NCI-H2029 treated with DMSO at 0.1 percent for 48 hours (cell line): Measurements from ENCODE around the gene FAM53B.

ENCODE experiments used
- DNase-seq: peaks from one replicate; lab custom pipeline; 2025; lab: John Stamatoyannopoulos, UW

Gene FAM53B

DNA sequence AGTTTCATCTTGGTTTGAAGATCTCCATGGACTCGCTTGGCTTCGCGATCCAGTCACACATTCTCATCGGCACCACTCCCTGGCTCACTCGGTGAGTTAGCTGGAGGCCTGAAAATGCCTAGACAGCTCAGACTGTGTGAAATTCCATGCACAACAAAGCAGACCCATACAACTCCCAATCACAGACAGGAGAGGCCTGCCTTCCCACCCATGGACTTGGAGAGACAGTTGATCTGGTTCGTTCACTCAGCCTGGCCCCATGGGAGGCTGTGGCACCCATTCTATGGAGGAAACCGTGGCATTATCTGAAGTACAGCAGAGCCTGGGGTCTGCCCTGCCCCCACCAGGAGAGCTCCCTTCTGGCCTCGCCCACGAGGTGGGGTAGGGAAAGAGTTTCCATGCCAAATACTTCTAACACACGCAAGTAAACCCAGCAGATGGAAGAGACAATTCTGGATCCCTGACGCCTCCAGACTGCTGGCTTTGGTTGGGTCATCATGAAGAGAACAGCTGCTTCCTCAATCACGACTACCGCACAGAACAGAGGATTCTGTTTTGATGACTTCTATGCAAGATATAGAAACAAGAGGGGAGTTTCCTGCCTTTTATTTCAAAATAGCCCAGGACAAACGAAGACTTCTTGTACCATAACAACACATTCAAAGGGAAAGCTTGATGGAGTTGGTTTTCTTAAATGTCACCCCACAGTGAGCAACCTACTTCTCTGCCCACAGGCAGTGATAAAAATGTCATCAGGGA lies 15.9 kb downstream of the FAM53B start:
- no peak for DNase-seq

DNA sequence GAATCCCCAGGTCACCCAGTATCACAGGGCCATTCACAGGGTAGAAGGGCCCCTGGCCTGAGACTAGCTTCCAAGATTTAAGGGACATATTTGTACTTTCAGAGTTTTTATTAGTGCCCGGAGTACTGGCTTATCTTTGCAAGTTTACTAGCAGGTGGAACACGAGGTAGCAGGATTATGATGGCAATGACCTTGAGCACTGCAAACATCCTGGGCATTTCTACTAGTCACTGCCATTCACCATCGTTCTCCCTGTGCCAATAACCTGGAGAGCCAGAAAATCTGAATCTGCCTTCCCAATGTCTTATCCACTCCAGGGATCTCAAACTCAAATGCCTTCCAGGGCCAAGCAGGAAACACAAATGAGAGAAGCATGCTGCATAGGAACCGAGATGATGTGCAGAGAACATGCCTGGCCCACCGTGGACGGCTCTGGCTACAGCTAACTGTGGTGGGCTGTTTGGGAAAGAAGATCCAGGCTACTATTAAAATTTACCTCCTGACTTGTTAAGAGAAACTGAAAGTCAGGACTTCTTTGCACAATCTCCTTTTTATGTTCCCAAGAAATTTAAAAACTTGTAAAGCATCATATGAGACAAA lies 16.7 kb downstream of the FAM53B start:
- no peak for DNase-seq

DNA sequence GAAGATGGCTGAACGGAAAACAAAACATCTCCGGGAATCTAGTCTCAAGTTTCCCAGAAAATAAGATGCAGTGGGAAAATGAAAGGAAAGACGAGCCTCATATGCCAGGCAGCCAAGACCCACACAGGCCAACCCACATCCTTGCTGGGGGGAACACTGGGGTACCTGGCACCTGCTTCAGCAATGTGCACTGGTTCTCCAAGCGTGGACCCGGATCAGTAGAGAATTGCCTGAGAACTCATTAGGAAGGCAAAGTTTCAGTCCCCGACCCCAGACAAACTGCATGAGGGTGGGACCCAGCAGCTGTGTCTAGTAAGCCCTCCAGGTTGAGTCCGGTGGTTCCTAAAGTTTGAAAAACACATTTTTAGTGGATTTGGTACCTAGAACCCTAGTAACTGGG lies 18.4 kb downstream of the FAM53B start:
- DNase-seq, result no peak

DNA sequence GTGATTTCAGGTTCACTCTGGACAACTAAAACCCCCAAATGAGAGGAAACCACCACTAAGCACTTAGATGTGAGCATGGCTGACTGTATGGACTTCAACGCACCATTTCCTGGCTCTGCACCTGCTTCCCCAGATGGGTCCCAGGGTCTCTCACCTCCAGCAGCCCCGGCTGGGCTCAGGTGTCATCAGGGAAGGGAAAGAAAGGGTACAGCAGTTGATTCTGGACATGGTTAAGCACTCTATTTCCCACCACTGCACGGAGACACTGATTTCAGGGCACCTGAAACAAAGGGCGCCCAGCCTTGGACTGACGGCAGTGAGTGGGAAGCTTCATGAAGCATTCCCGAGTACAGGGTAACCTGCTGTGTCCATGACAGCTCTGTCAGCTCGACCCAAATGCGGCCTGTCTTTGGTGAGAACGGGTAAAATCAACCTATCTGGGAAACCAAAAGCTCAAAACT lies 19.0 kb downstream of the FAM53B start:
- no peak for DNase-seq

DNA sequence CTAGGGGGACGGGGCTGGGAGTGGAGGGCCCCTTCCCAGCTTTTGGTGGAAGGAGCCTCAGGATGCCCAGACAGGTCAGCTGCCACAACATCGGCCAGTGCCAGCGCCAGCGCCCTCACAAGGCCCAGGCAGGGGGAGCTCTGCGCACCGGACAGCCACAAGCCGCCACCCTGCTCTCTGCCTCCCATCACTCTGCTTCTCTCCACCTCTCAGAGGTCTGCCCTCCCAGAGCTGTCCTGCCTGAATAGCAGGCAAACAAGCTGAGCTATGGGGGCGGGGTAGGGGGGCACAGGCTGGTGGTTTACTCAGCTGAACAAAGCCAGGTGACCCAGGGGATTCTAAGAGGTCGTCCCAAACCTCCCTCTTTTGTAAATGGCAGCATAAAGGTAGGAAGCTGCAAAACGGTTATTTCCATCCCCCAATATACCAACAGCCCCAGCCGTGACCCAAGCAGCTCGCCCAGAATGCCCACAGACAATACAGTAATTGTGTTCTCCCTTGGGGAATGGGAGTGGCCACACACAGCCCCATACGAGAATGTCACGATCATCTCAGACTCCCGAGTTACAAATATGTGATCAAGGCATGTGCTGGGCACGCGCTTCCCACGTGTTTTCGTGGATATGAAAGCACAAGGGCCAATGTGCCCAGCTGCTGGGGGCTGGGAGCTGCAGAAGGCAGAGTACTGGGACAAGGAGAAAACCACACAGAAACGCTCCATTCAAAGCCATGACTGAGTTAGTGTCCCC lies 19.7 kb downstream of the FAM53B start:
- no peak for DNase-seq

DNA sequence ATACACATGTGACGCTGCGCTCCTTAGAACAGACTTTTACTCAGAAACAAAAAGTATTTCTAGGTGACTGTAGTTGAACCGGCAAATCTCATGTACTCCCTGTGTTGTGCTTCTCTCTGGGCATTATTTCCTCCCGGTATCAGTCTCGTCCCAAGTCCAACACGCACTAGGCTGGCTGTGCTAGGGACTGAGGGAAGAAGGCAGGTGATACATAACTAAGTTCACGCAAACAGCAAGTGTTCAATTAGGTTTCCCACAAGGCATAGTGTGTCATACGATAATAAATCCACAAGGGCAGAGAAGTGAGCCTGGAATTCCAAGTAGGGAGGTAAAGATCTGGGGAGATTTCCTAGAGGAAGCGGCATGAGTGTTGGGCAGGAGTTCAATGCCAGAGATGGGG lies 20.4 kb downstream of the FAM53B start:
- no peak for DNase-seq

DNA sequence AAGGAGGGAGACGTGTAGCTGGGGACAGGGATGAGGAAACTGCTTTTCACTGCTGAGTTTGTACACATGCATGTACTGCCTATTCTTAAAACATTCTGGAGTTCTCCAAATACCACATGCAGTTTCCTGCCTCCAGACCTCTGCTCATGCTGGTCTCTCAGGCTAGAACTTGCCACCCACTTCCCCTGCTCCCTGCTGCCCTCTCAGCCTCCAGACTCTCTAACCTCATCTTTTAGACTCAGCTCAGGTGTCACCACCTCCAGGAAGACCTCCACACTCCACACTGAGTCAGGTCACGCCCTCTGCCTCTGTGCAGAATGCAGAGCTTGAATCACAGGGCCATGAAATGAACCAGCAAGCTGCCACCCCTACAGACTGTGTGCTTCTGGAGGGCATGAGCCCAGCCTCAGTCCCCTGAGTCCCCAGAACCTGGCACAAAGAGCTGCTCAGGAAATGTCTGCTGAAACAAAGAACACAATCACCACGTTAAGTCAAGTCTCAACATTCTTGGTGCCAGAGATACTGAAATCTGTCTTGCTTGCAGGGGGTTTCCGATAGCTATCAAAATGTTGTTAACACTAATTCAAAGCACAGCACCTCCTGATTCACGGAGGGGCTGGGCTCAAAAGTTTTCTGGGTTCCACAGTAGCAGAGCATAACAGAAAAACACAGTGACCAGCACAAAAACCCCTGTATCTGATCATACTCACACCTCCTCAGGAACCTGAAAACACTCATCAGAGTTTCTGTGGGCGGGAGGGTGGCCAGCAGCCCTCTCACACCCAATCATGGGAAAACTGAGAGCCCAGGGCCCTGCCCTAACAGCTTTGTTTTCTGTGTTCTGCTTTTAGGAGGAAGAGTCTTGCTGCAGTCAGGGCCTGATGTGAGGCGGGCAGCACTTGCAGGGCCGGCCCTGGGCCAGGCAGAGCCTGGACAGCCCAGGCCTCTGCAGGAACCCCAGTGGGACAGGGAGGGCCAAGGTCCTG lies 21.1 kb downstream of the FAM53B start:
- no peak for DNase-seq

DNA sequence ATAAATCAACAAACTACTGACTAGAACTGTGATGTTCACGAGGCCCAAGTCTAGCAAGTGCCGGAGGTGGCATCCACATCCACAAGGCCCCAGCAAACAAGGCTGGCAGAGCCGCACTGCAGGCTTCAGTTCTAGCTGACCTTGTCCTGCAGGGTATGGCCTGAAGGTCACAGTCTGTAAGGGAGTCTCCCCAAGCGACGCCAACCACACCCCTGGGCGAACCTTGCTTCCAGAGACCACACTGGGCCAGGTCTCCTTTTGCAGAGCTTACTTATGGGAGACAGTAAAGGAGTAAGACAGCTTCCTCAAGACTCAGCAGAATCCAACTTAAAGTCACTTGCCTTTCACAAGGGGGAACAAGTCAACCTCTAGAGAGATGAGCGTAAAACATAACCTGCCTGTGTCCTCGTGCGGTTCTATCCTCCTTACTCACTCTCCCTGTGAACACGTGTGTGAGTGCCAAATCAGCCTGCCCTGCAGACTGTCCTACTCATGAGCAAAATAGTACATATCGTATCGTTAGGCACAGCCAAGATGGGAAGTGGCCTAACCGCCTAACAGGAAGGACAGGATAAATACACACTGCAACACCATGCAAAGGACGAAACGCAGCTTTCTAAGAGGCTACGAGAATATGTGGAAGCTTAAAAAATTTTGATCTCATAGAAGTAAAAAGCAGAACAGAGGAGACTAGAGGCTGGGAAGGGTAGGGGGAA lies 22.7 kb downstream of the FAM53B start:
- DNase-seq, result no peak

DNA sequence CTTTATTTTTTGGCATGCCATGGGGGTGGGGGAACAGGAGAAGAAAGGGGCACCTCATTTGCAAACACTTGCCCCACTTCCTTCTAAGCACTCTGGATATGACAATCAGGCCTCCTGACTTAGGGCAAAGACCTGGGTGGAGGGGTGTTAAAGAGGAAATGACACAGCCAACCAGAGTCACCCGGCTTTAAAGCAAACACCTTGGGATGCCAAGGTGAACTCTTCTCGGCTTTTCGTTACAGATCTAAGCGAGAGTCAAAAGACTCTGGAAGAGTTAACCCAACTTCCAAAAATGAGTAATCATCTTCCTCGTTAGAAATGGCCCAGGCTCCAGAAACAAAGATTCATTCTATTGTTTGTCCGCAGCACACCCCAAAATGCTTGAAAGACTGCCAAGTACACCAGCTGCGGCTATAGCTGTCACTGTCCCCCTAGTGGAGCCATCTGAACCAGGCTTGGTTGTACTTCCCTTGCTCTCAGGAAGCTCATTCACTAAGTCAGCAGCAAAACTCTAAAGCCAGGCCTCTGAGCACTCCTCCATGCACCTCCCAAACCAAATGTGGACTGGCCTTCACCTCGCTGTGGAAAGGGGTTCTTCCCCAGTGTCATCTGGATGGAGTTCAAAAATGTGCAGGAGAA lies 24.8 kb downstream of the FAM53B start:
- no peak for DNase-seq

DNA sequence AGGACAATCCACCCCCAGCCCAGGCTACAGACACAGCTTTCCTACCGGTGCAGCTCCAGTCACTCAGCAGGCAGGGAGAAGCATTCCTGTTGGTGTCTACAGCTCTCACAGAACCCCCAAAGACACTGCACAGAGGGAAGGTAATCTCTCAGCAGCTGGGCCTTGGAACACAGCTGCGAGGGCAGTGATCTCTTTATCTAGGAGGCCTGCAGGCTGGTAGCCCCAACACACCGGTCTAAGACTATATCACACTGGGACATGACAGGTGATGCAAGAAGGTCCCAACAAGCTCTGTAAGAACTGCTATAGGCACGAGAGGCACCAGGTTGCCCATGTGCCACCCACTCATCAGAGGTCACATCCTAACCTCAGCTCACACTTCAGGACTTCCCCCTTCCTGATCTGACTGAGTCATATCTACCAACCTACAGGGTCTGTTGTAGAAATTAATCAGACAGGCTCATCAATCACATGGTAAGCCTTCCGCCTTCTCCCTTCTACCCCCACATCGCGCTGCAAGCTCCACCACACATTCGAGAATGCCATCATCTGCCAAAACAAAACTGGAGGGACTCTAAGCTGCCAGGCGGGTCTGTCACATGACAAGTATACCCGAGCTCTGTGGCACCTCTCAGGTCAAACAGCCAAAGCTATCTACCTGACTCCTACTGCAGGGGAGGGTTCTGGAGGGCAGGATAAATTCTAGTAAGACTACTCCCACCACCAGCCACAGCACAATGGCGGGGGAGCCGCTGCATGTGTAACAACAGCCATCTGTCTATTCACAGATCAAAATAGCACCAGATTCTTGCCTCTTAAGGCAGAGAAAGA lies 26.1 kb downstream of the FAM53B start:
- peak; percentile 23 for DNase-seq

DNA sequence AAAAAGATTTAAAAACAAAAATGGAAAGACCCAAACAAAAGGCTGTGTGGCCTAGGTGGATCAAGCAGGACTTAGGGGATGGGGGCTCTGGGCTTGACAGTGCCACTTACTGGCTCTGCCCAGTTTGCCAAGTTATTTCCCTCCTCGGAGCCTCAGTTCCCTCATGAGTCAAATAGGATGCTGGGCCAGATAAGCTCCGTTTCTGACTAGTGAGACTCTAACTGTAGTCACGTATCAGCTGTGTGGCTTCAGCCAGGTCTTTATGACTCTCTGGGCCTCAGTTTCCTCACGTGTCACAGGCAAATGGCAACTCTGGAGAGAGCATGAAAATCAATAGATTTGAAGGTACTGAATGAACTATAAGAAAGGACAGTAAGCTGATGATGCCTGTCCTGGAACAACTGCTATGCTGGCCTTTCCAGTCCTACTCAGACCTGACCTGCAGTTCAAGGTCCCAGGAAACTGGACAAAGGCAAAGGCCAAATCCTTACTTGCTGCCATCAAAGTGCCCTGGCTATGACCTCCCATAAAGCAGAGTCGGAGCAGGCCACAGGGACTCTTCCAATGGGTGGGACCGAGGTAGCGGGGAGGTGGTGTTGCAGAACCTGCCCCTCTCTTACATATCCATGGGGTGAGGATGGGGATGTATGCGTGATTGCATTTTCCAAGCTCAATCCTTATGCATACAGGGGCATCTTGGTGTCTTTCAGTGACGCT lies 27.0 kb downstream of the FAM53B start:
- no peak for DNase-seq

DNA sequence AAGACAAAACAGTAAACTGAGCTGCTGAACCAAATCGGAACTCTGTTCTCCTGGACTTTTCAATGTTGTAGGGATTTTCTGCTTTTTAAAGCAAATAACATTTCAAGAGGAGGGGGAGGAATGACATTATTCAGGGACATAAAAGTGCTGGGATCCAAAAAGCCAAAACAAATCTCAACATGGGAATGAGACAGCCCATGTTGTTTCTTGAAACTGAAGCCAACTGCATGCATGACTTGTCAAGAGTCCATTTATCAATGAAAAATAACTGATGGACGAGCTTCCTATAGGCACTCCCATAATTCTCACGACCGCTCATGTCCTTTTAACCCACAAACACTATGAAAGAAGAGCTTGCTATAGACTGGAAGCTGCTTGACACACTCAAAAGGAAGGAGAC lies 27.8 kb downstream of the FAM53B start:
- DNase-seq, result no peak

DNA sequence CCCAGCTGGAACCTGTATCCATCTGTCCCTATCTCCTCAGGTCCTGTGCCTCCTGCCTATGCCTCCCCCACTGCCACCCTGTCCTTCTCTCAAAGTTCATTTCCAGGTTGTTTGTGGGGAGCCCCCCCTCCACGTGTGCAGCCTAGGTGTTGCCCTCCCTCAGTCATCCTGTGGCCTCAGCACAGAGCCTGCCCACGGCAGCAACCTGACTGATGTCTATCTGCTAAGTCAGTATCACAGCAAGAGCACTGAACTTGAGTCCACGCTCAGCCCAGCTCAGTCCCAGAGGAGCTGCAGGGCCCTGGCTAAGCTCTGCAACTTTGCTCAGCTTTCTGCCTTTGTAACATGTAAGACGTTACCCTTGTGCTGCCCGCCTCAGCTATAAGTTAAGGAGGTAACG lies 28.7 kb downstream of the FAM53B start:
- no peak for DNase-seq

DNA sequence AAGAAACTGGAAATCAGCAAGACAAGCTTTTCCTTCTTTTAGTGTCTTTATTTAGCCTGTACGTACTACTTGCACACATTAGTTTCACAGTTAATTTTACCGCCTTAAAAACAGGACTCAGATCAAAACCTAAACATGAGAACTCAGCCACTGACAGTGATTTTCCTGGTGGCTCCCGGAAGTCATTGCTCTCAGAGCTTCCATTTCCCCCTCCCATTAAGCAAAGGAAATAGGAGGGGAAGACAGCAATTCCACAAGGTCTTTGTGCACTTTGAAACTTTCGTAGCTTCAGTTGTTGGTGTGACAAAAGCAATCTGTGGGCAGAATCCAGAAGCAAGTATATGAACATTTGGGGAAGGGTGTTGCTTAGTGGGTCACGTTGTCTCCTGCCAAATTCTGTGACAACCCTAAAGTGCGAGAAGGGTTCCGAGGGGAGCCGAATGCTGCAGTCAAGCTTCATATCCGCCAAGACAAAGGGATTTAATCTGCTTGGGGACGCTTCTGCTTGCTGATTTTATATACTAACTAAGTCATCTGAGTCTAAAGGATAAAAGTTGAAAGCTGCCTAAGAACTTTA lies 30.4 kb downstream of the FAM53B start:
- DNase-seq, result no peak

DNA sequence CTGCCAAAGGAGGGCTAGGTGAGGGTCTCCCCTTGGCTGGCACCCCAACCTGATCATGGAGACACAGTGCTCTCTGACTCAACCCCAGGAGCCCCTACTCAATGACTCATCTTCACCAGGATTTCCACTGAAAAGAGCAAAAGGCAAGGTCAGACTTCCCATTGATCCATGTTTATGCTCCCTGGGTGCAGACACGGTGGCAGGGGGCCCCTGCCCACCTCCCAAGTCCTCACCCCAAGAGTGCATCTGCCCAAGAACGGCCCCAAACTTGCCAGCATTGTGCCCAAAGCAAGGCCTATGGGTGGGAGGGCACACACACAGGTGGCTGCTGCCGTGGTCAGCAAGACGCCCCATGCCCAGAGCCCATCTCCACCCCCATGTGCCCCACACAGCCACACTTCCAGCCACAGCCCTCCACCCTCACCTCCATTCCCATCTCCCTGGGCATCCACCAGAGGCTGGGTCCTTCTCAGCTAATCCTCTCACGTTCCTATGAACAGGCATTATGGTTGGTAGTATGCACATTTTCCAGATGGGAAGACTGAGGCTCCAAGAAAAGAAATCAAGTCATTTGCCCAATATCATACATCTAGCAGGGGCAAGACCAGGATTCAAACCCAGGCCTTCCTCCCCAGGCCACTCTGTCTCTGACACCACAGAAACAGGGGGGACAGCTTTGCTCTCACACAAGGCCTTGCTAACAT lies 31.3 kb downstream of the FAM53B start:
- DNase-seq, result no peak

DNA sequence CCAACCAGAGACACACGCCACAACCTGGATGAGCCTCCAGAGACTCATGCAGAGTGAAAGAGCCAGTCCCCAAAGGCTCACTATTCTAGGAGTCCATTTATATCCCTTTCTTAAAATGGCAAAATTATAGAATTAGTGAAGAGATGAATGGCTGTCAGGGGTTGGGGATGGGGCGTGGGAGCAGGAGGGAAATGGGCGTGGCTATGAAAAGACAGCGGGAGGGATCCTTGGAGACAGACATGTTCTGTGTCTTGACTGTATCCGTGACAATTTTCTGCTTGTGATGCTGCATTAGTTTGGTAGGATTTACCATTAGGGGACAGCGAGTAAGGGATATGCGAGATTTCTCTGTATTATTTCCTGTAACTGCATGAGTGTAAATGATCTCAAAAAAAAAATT lies 33.0 kb downstream of the FAM53B start:
- no peak for DNase-seq

DNA sequence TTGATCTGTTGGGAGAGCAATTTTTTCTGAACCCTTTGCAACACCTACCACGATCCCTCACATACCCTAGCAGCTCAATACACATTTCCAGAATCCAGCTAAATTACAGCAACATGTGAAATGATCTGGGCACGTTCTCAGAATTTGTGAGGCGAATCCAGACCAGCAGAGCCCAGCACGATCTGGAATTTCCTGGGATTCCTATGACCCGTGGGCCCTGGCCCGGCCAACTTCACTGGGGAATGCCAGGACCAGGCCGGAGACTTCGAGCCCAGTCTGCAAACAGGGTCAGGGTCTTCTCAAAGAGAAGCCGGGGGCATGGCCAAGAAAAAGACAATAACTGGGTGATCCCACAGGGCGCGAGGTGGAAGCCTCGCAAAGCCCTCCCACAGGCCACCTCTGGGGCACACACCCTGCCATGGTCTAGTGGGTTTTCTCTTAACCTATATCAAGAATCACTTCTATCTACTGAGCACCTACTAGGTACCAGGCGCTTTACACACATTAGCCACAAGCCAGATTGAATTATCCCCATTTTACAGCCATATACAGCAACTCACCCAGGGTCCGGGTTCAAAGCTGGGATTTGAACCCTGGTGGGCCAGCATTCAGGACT lies 33.8 kb downstream of the FAM53B start:
- DNase-seq, result no peak

DNA sequence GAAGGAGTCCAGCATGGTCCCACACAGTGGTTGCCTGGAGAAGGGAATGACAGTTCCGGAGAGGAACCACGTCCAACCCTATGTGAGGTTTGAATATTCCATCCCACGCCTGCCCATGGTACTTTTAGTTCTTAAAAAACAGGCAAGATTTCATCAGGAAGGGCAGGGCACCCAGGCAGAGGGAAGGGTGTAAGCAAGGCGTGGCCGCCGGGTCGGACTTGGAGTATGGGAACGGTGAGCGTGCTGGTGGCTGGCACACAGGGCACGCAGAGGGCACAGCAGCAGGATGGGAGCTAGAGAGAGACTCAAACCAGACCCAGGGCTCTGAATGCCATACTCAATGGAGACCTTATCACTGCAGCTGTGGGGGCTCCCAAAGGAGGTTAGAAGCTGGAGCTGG lies 34.3 kb downstream of the FAM53B start:
- DNase-seq, result no peak
